ENCODE measurements around the gene NCAPG2. TPM values are rescaled to one million over a fixed set of nuclear protein-coding genes. Genes with fewer than 3 reads are reported as not detected.

NCAPG2 gene
- total RNA-seq, 1 donor from 2014 or later: 46.1 TPM

- DNase-seq (ENCODE audit: extremely low spot score, unreplicated experiment): no peak
- no peaks in the 10 kb centered on the region for H3K36me3 Mint-ChIP-seq
- no peaks in the 10 kb centered on the region for H3K4me1 Mint-ChIP-seq (ENCODE audit: unreplicated experiment)
- TF ChIP-seq CTCF (conservative IDR thresholded peaks at IDR 0.05): no peak
- H3K9me3 Mint-ChIP-seq: no peaks in the 10 kb centered on the region
- H3K4me3 Mint-ChIP-seq: no peak overlapping the region
- H3K27me3 Mint-ChIP-seq: peaks cover 39% of the 10 kb centered on the region
- H3K27ac Mint-ChIP-seq: no peak overlapping the region
Measured at GRCh38 chr7:158716802-158717201, 12.2 kb upstream of the NCAPG2 start.

GRCh38 chr7:158710651-158711102 lies 6.1 kb upstream of the NCAPG2 start:
- Mint-ChIP-seq H3K4me1 (ENCODE audit: unreplicated experiment) (peaks cover under 1% of the 10 kb centered on the region), H3K27me3 (peaks cover 3% of the 10 kb centered on the region), H3K9me3 (peaks cover 5% of the 10 kb centered on the region), H3K27ac (no peak overlapping the region), H3K36me3 (no peaks in the 10 kb centered on the region), H3K4me3 (no peak overlapping the region)
- TF ChIP-seq CTCF (conservative IDR thresholded peaks at IDR 0.05): no peak
- no peak for DNase-seq (ENCODE audit: extremely low spot score, unreplicated experiment)

GRCh38 chr7:158707610-158708009 lies 3.0 kb upstream of the NCAPG2 start:
- H3K36me3 Mint-ChIP-seq: no peaks in the 10 kb centered on the region
- H3K27me3 Mint-ChIP-seq: no peaks in the 10 kb centered on the region
- no peak for DNase-seq (ENCODE audit: extremely low spot score, unreplicated experiment)
- no peak overlapping the region for H3K27ac Mint-ChIP-seq
- peak overlapping the region; percentile 28 for H3K4me3 Mint-ChIP-seq
- H3K4me1 Mint-ChIP-seq (ENCODE audit: unreplicated experiment): peaks cover 15% of the 10 kb centered on the region
- peaks cover 5% of the 10 kb centered on the region for H3K9me3 Mint-ChIP-seq
- no peak for TF ChIP-seq CTCF (conservative IDR thresholded peaks at IDR 0.05)

GRCh38 chr7:158706710-158707590 lies 2.3 kb upstream of the NCAPG2 start:
- no peak for DNase-seq (ENCODE audit: extremely low spot score, unreplicated experiment)
- H3K27me3 Mint-ChIP-seq: no peaks in the 10 kb centered on the region
- no peaks in the 10 kb centered on the region for H3K36me3 Mint-ChIP-seq
- H3K4me3 Mint-ChIP-seq: peak overlapping the region; percentile 82
- H3K4me1 Mint-ChIP-seq (ENCODE audit: unreplicated experiment): peaks cover 19% of the 10 kb centered on the region
- peaks cover 5% of the 10 kb centered on the region for H3K9me3 Mint-ChIP-seq
- H3K27ac Mint-ChIP-seq: no peak overlapping the region
- no peak for TF ChIP-seq CTCF (conservative IDR thresholded peaks at IDR 0.05)

DNA sequence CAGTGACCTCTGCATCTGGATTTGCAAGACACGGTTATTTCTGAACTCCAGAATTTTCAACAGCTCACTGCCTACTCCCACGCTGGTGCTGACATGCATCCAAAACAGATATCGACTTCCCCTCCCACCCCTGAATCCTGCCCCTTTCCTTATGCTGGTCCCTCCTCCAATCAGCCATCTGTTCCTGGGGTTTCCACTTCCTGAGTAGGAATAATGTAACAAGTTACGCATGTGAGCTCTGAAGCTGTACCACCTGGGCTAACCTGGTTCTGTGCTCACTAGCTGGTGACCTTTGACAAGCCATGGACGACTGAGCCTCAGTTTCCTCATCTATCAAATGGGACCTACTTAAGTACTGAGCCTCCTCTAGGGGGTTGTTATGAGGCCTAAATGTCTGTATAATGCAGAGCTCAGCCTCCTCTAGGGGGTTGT lies 1.7 kb upstream of the NCAPG2 start:
- Mint-ChIP-seq H3K36me3 (no peaks in the 10 kb centered on the region), H3K4me1 (ENCODE audit: unreplicated experiment) (peaks cover 19% of the 10 kb centered on the region), H3K27me3 (no peaks in the 10 kb centered on the region), H3K4me3 (peak overlapping the region; percentile 82), H3K9me3 (peaks cover 5% of the 10 kb centered on the region), H3K27ac (peak overlapping the region; percentile 46)
- no peak for TF ChIP-seq CTCF (conservative IDR thresholded peaks at IDR 0.05)
- no peak for DNase-seq (ENCODE audit: extremely low spot score, unreplicated experiment)

Data from type B pancreatic cell (in vitro differentiated cells).